Limb (tissue), 2 donors: ENCODE results near the gene EBF3.

ENCODE experiments used
- DNase-seq, 2 donors: peaks; one replicate each; pipeline ENCODE4 v3.0.0-alpha.2; 2016; ENCODE audit errors: extremely low spot score in 2 of 2

EBF3 gene

GRCh38 chr10:129912166-129912917 is 51.7 kb downstream of the EBF3 start:
- DNase-seq, result peak in 1 of 2 donors; percentile 34

GRCh38 chr10:129911451-129912165 is 52.5 kb downstream of the EBF3 start:
- DNase-seq, result no peak

- no peak for DNase-seq
Observed at GRCh38 chr10:129910861-129911260, 53.2 kb downstream of the EBF3 start.

- DNase-seq, result no peak
Observed at GRCh38 chr10:129909531-129910256, 54.4 kb downstream of the EBF3 start.

- no peak for DNase-seq
Observed at GRCh38 chr10:129909080-129909479, 55.0 kb downstream of the EBF3 start.

GRCh38 chr10:129908406-129908805 is 55.7 kb downstream of the EBF3 start:
- no peak for DNase-seq

GRCh38 chr10:129905553-129905952 is 58.5 kb downstream of the EBF3 start:
- no peak for DNase-seq

- no peak for DNase-seq
Observed at GRCh38 chr10:129904323-129904722, 59.8 kb downstream of the EBF3 start.

- no peak for DNase-seq
Observed at GRCh38 chr10:129901389-129902006, 62.6 kb downstream of the EBF3 start.

- DNase-seq, result no peak
Observed at GRCh38 chr10:129900825-129901224, 63.2 kb downstream of the EBF3 start.

GRCh38 chr10:129899276-129900130 is 64.6 kb downstream of the EBF3 start:
- DNase-seq, result no peak

GRCh38 chr10:129898706-129899268 is 65.3 kb downstream of the EBF3 start:
- no peak for DNase-seq

GRCh38 chr10:129897871-129898626 is 66.0 kb downstream of the EBF3 start:
- DNase-seq, result no peak

GRCh38 chr10:129896860-129897200 is 67.2 kb downstream of the EBF3 start:
- no peak for DNase-seq

GRCh38 chr10:129896136-129896859 is 67.8 kb downstream of the EBF3 start:
- DNase-seq, result no peak

GRCh38 chr10:129895811-129896135 is 68.3 kb downstream of the EBF3 start:
- no peak for DNase-seq

- no peak for DNase-seq
Observed at GRCh38 chr10:129894698-129895097, 69.4 kb downstream of the EBF3 start.

- no peak for DNase-seq
Observed at GRCh38 chr10:129893104-129894089, 70.7 kb downstream of the EBF3 start.
